LNCaP clone FGC (cell line): ENCODE data around the gene PIP5KL1.

ENCODE experiments used
- DNase-seq: peaks from one replicate; pipeline ENCODE4 v3.0.0-alpha.2; 2011; ENCODE audit warnings: low read depth
- H3K4me3 ChIP-seq: 2 replicates; pipeline ENCODE4 v1.5.1; 2011; ENCODE audit warnings: mild to moderate bottlenecking, low read depth, low read length, control low read depth
- CTCF ChIP-seq: IDR thresholded peaks from 2 replicates; pipeline ENCODE4 v1.5.1; 2012; ENCODE audit warnings: mild to moderate bottlenecking; ENCODE audit not compliant: control insufficient read depth, insufficient read depth; ENCODE audit errors: extremely low read depth

Gene PIP5KL1

DNA sequence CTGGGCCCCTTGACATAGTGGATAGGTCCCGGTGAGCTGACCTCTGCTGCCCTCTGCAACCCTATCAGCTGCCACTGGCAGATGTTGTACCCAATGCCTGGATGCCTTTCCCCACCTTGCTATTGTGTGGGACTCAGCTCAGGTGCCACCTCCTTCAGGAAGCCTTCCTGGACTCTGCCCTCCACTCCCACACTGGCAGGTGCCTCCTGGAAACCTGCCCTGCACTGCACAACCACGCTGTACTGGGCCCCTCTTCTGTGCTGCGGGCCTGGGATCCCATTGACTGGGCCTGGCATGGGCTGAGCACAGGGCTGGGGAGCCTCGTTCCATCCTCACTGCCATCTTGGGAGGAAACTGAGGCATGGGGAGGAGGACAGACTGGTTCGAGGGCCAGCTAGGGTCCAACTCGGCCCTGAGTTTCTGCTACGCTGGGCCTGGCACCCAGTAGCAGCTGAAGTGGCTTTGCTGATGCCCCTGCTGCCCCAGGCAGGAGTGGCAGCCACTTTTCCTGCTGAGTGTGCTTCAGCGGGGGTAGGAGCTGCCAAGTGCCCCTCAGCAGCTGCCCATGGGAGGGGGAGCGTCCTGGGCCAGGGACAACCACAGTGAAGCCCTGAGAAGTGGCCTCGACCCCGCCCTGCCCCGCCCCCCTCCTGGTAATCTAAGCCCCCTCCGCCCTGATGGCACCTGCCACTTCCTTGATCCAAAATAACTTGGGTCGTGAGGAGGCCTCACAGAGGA, 54.4 kb downstream of the PIP5KL1 start:
- TF ChIP-seq CTCF, result no peak
- H3K4me3 ChIP-seq, result peak overlapping the region; percentile 65
- DNase-seq, result no peak

GRCh38 chr9:127875306-127875966, 55.1 kb downstream of the PIP5KL1 start:
- H3K4me3 ChIP-seq, result no peak overlapping the region
- no peak for TF ChIP-seq CTCF
- DNase-seq, result no peak

- TF ChIP-seq CTCF, result no peak
- DNase-seq, result no peak
- no peak overlapping the region for H3K4me3 ChIP-seq
These were observed 56.0 kb downstream of the PIP5KL1 start for GRCh38 chr9:127874301-127875221.

GRCh38 chr9:127873886-127874285, 56.7 kb downstream of the PIP5KL1 start:
- H3K4me3 ChIP-seq, result no peak overlapping the region
- no peak for TF ChIP-seq CTCF
- DNase-seq, result peak; percentile 51

GRCh38 chr9:127873223-127873691, 57.3 kb downstream of the PIP5KL1 start:
- no peak overlapping the region for H3K4me3 ChIP-seq
- TF ChIP-seq CTCF, result no peak
- no peak for DNase-seq

DNA sequence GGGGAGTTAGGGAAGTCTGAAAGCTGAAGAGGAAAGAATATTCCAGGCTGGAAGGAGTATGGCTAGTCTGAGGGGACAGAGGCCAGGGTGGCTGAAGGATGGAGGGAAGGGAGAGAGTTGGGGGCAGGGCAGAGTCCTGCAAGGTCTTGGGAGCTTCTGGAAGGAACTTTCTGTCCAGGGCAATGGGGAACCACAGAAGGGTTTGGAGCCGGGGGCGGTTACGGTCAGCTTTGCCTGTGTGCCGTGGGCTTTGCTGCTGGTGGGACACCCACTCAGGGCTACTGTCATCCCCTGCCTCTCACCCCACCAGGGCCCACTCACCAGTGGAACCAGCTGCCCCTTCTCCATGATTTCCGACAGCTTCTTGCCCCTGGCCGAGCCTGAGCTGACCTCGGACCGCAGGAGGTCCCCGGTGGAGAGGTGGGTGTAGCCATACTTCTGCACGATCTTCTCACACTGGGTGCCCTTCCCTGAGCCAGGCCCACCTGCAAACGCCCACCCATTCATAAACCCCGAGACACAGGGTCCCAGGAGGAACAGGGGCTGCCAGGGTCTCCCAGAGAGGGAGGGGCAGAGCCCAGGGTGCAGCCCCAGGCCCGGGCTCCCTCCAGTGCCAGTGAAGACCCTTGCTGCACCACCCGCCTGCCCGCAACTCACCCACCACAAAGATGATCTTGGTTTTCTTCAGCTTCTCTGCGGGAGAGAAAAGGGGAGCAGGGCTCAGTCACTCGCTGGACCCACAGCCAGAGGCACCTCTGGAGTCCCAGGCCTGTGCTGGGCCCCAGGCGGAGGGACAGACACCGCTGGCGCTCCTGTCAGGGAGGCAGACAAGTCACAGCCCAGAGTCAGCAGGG, 58.0 kb downstream of the PIP5KL1 start:
- H3K4me3 ChIP-seq, result no peak overlapping the region
- DNase-seq, result no peak
- no peak for TF ChIP-seq CTCF
